HepG2 (cell line): ENCODE results near the gene FUT6. TPM values are rescaled to one million over a fixed set of nuclear protein-coding genes. Genes with fewer than 3 reads are reported as not detected.

ENCODE experiments used
- CBX2 ChIP-seq, 2 experiments: fragments of 200-600 bp in 1 of 2; sonication (generic); formaldehyde crosslinking in 1 of 2; IDR thresholded peaks; 2 replicates each; pipeline versions ENCODE4 v1.7.0 to v1.8.1; 2018 to 2022; ENCODE audit warnings: low read depth in 2 of 2, low read length in 1 of 2, mild to moderate bottlenecking in 1 of 2, missing genetic modification reagents in 1 of 2
- CREB3 ChIP-seq: sonication (generic); formaldehyde crosslinking; IDR thresholded peaks from 2 replicates; pipeline ENCODE4 v1.5.0; 2020; ENCODE audit warnings: missing genetic modification reagents
- CREBL2 ChIP-seq: sonication (generic); formaldehyde crosslinking; IDR thresholded peaks from 2 replicates; pipeline ENCODE4 v1.8.1; 2023; ENCODE audit warnings: missing genetic modification reagents, mild to moderate bottlenecking, borderline replicate concordance
- DDIT3 ChIP-seq: sonication (generic); formaldehyde crosslinking; IDR thresholded peaks from 2 replicates; pipeline ENCODE4 v1.4.0; 2020; ENCODE audit warnings: mild to moderate bottlenecking, missing genetic modification reagents
- HNRNPL ChIP-seq: fragments of 200-400 bp; formaldehyde crosslinking; IDR thresholded peaks from 2 replicates; pipeline ENCODE4 v1.6.1; 2017; ENCODE audit warnings: mild to moderate bottlenecking, low read depth, low read length
- HOXD1 ChIP-seq: sonication (generic); formaldehyde crosslinking; IDR thresholded peaks from 2 replicates; pipeline ENCODE4 v1.5.0; 2020; ENCODE audit warnings: missing genetic modification reagents
- KLF13 ChIP-seq: sonication (generic); formaldehyde crosslinking; IDR thresholded peaks from 2 replicates; pipeline ENCODE4 v1.4.0; 2020; ENCODE audit warnings: mild to moderate bottlenecking, missing genetic modification reagents
- MAFK ChIP-seq, 2 experiments: IDR thresholded peaks in 1 of 2; conservative IDR thresholded peaks in 1 of 2; 2 replicates each; pipeline ENCODE4 v1.6.1; 2011; ENCODE audit warnings: improper control_type of control experiment in 2 of 2, low read length in 2 of 2
- NR2C2 ChIP-seq: sonication (generic); formaldehyde crosslinking; IDR thresholded peaks from 2 replicates; pipeline ENCODE4 v1.4.0; 2020; ENCODE audit warnings: missing genetic modification reagents, mild to moderate bottlenecking, moderate library complexity, borderline replicate concordance
- PRDM15 ChIP-seq: sonication (generic); formaldehyde crosslinking; IDR thresholded peaks from 2 replicates; pipeline ENCODE4 v1.4.0; 2020; ENCODE audit warnings: missing genetic modification reagents
- REST ChIP-seq, 2 experiments: IDR thresholded peaks; 2 replicates each; pipeline ENCODE4 v1.6.1; 2011 to 2012; ENCODE audit warnings: low read length in 2 of 2, borderline replicate concordance in 1 of 2, low read depth in 1 of 2, mild to moderate bottlenecking in 1 of 2, moderate library complexity in 1 of 2
- SIN3A ChIP-seq: IDR thresholded peaks from 2 replicates; pipeline ENCODE4 v1.6.1; 2011; ENCODE audit warnings: low read depth, mild to moderate bottlenecking, control low read depth, low read length, borderline replicate concordance
- TP53 ChIP-seq: sonication (generic); formaldehyde crosslinking; conservative IDR thresholded peaks from 2 replicates; pipeline ENCODE4 v1.4.0; 2020; ENCODE audit warnings: missing genetic modification reagents
- ZFY ChIP-seq: sonication (generic); formaldehyde crosslinking; IDR thresholded peaks from 2 replicates; pipeline ENCODE4 v1.4.0; 2020; ENCODE audit warnings: missing genetic modification reagents
- ZGPAT ChIP-seq: IDR thresholded peaks from 2 replicates; pipeline ENCODE4 v1.6.1; 2016; ENCODE audit warnings: mild to moderate bottlenecking
- ZIK1 ChIP-seq: sonication (generic); formaldehyde crosslinking; IDR thresholded peaks from 2 replicates; pipeline ENCODE4 v1.5.0; 2020; ENCODE audit warnings: mild to moderate bottlenecking, low read depth, missing genetic modification reagents, borderline replicate concordance
- ZNF678 ChIP-seq: sonication (generic); formaldehyde crosslinking; IDR thresholded peaks from 2 replicates; pipeline ENCODE4 v1.4.0; 2020; ENCODE audit warnings: mild to moderate bottlenecking, missing genetic modification reagents
- ZNF782 ChIP-seq: sonication (generic); formaldehyde crosslinking; IDR thresholded peaks from 2 replicates; pipeline ENCODE4 v1.4.0; 2020; ENCODE audit warnings: missing genetic modification reagents, mild to moderate bottlenecking, borderline replicate concordance
- ZSCAN22 ChIP-seq: sonication (generic); formaldehyde crosslinking; IDR thresholded peaks from 2 replicates; pipeline ENCODE4 v1.4.0; 2020; ENCODE audit warnings: mild to moderate bottlenecking, missing genetic modification reagents
- polyA plus RNA-seq, 8 experiments: library from polyadenylated mRNA; depleted of rRNA in 3 of 8; stranded (reverse) in 7 of 8; unstranded in 1 of 8; fragments of >200 nt; fragmentation: Illumina TruSeq in 4 of 8; extraction: Trizol in 4 of 8; gene quantifications; 2 replicates each; pipeline versions ENCODE4 v1.2.1 to v1.2.3, GENCODE V29; 2011 to 2016; ENCODE audit warnings: low read depth in 4 of 8, missing spikeins in 1 of 8, mixed read lengths in 1 of 8; ENCODE audit not compliant: insufficient read depth in 1 of 8
- total RNA-seq, 5 experiments: library from RNA; depleted of rRNA; stranded (reverse); fragments of >200 nt; fragmentation: Illumina TruSeq; extraction: Trizol; gene quantifications; 2 replicates each; pipeline ENCODE4 v1.2.3, GENCODE V29; 2016; ENCODE audit warnings: low read depth in 1 of 5

The FUT6 gene
- total and polyA plus RNA-seq, 2 of the 13 experiments (the other 11 are each of a cell fraction or from before 2014, with no cell fraction given) = 8.2 to 27.7 TPM

- TF ChIP-seq REST (IDR thresholded peaks at IDR 0.05; ENCODE audit: borderline replicate concordance in 1 of 2, low read depth in 1 of 2, low read length in 2 of 2) = peak in 1 of 2 experiments; percentile 9; a peak in 1 of 4 replicates
- TF ChIP-seq PRDM15 (CRISPR knock-in tag) = no peak
- peak; percentile 82 for TF ChIP-seq HNRNPL
- TF ChIP-seq CBX2 (IDR thresholded peaks at IDR 0.05; ENCODE audit: low read depth, low read length) = no peak
- TF ChIP-seq CBX2 (CRISPR knock-in tag; IDR thresholded peaks at IDR 0.05; ENCODE audit: low read depth) = no peak
- TF ChIP-seq ZSCAN22 = no peak
- no peak for TF ChIP-seq ZIK1 (CRISPR knock-in tag)
- no peak for TF ChIP-seq SIN3A
- peak; percentile 93 for TF ChIP-seq ZGPAT (CRISPR knock-in tag)
- peak; percentile 44; the same call in 1 of the 2 replicates for TF ChIP-seq ZFY (CRISPR knock-in tag)
- TF ChIP-seq ZNF678 (CRISPR knock-in tag) = no peak
- TF ChIP-seq CREB3 (CRISPR knock-in tag) = no peak
- 0 out of 2 replicates have a peak, but pooled peaks have one; percentile 82 for TF ChIP-seq TP53 (CRISPR knock-in tag)
- TF ChIP-seq MAFK (conservative IDR thresholded peaks at IDR 0.05 in 1 of 2, IDR thresholded peaks at IDR 0.05 in 1 of 2; ENCODE audit: low read length in 2 of 2) = no peak
- no peak for TF ChIP-seq ZNF782 (CRISPR knock-in tag)
- no peak for TF ChIP-seq DDIT3 (CRISPR knock-in tag)
- TF ChIP-seq KLF13 (CRISPR knock-in tag) = no peak
- TF ChIP-seq HOXD1 (CRISPR knock-in tag) = peak; percentile 93
- TF ChIP-seq CREBL2 (CRISPR knock-in tag) = no peak
- TF ChIP-seq NR2C2 (CRISPR knock-in tag) = no peak
Measured at GRCh38 chr19:5880604-5881078, 41.1 kb upstream of the FUT6 start (continued).
